Liver (tissue), 9 donors: ENCODE data around the gene TENT5C. TPM values are rescaled to one million over a fixed set of nuclear protein-coding genes. Genes with fewer than 3 reads are reported as not detected.

Experiments used
- DNase-seq: peaks from one replicate; pipeline ENCODE4 v3.0.0-alpha.2; 2017; ENCODE audit warnings: low spot score
- H3K27ac ChIP-seq, 2 donors: one replicate each; pipeline ENCODE4 v1.7.0; 2013; ENCODE audit warnings: inconsistent platforms in 2 of 2, low read length in 2 of 2, control low read depth in 1 of 2, low read depth in 1 of 2, mild to moderate bottlenecking in 1 of 2
- H3K27me3 ChIP-seq, 4 donors: one replicate each; pipeline versions ENCODE4 v1.6.1 to v1.7.0; 2013; ENCODE audit warnings: low read length in 3 of 4, inconsistent platforms in 1 of 4, mild to moderate bottlenecking in 1 of 4, moderate library complexity in 1 of 4; ENCODE audit not compliant: control insufficient read depth in 4 of 4, insufficient read depth in 4 of 4
- H3K36me3 ChIP-seq, 4 donors: one replicate each; pipeline versions ENCODE4 v1.6.1 to v1.7.0; 2013; ENCODE audit warnings: low read length in 3 of 4, mild to moderate bottlenecking in 3 of 4, low read depth in 1 of 4, moderate library complexity in 1 of 4; ENCODE audit not compliant: control insufficient read depth in 4 of 4, insufficient read depth in 3 of 4
- H3K4me1 ChIP-seq, 4 donors: one replicate each; pipeline versions ENCODE4 v1.6.1 to v1.7.0; 2013; ENCODE audit warnings: low read length in 3 of 4, mild to moderate bottlenecking in 3 of 4, moderate library complexity in 1 of 4; ENCODE audit not compliant: control insufficient read depth in 4 of 4, insufficient read depth in 4 of 4
- H3K4me3 ChIP-seq, 3 donors: one replicate each; pipeline versions ENCODE4 v1.6.1 to v1.7.0; 2013; ENCODE audit warnings: low read length in 3 of 3, control low read depth in 1 of 3, low read depth in 1 of 3, mild to moderate bottlenecking in 1 of 3
- H3K9ac ChIP-seq, 2 donors: one replicate each; pipeline ENCODE4 v1.7.0; 2013; ENCODE audit warnings: low read length in 2 of 2, mild to moderate bottlenecking in 2 of 2, moderate library complexity in 2 of 2, control low read depth in 1 of 2, low read depth in 1 of 2
- H3K9me3 ChIP-seq, 4 donors: one replicate each; pipeline versions ENCODE4 v1.6.1 to v1.7.0; 2013; ENCODE audit warnings: low read length in 3 of 4; ENCODE audit not compliant: control insufficient read depth in 4 of 4
- EGR1 ChIP-seq, 2 donors: IDR thresholded peaks; 2 replicates each; pipeline ENCODE4 v1.6.1; 2016 to 2018; ENCODE audit warnings: antibody characterized with exemption in 2 of 2, low read depth in 2 of 2
- FOXA1 ChIP-seq: IDR thresholded peaks from 2 replicates; pipeline ENCODE4 v1.6.1; 2016; ENCODE audit warnings: antibody characterized with exemption
- FOXA2 ChIP-seq: IDR thresholded peaks from 2 replicates; pipeline ENCODE4 v1.6.1; 2016; ENCODE audit warnings: antibody characterized with exemption
- HNF4A ChIP-seq, 2 donors: conservative IDR thresholded peaks; 2 replicates each; pipeline ENCODE4 v1.6.1; 2016; ENCODE audit warnings: antibody characterized with exemption in 2 of 2, mild to moderate bottlenecking in 2 of 2
- HNF4G ChIP-seq: IDR thresholded peaks from 2 replicates; pipeline ENCODE4 v1.6.1; 2016; ENCODE audit warnings: antibody characterized with exemption
- JUND ChIP-seq, 2 donors: IDR thresholded peaks; 2 replicates each; pipeline ENCODE4 v1.6.1; 2016; ENCODE audit warnings: antibody characterized with exemption in 2 of 2
- NR2F2 ChIP-seq: IDR thresholded peaks from 2 replicates; pipeline ENCODE4 v1.6.1; 2016; ENCODE audit warnings: antibody characterized with exemption
- RXRA ChIP-seq, 2 donors: IDR thresholded peaks; 2 replicates each; pipeline ENCODE4 v1.6.1; 2017 to 2018; ENCODE audit warnings: antibody characterized with exemption in 2 of 2, mild to moderate bottlenecking in 1 of 2
- SP1 ChIP-seq: IDR thresholded peaks from 2 replicates; pipeline ENCODE4 v1.6.1; 2018; ENCODE audit warnings: antibody characterized with exemption, mild to moderate bottlenecking
- TAF1 ChIP-seq: conservative IDR thresholded peaks from 2 replicates; pipeline ENCODE4 v1.6.1; 2016; ENCODE audit warnings: antibody characterized with exemption, mild to moderate bottlenecking
- WGBS: extraction: QIAGEN DNeasy Blood & Tissue Kit; methylation state at CpG from one replicate; pipeline ENCODE4 v1.1.7; 2013; 5-methylcytosine and 5-hydroxymethylcytosine counted together
- polyA plus RNA-seq, 2 donors: library from polyadenylated mRNA; stranded (reverse) in 1 of 2; unstranded in 1 of 2; fragments of 200-250 nt in 1 of 2; fragments of >200 nt in 1 of 2; fragmentation: Nextera tagmentation in 1 of 2; extraction: Ambion mirVana in 1 of 2; gene quantifications; one replicate each; pipeline versions ENCODE4 v1.2.1 to v1.2.3, GENCODE V29; 2013 to 2015
- total RNA-seq, 2 donors: library from RNA; depleted of rRNA; stranded (reverse); fragments of >200 nt; gene quantifications; one replicate each; pipeline ENCODE4 v1.2.3, GENCODE V29; 2014
- TF ChIP-seq, protein P1 (sequence below): IDR thresholded peaks from 2 replicates; pipeline ENCODE4 v1.6.1; 2016; ENCODE audit warnings: antibody characterized with exemption
- TF ChIP-seq, protein P2 (sequence below): IDR thresholded peaks from 2 replicates; pipeline ENCODE4 v1.6.1; 2016; ENCODE audit warnings: antibody characterized with exemption, mild to moderate bottlenecking
- TF ChIP-seq, protein P3 (sequence below): fragments of 150-350 bp; IDR thresholded peaks from 2 replicates; pipeline ENCODE4 v1.5.1; 2017; ENCODE audit warnings: improper control_type of control experiment, low read depth, low read length; ENCODE audit not compliant: missing input control
- TF ChIP-seq, protein P4 (sequence below): IDR thresholded peaks from 2 replicates; pipeline ENCODE4 v1.6.1; 2016; ENCODE audit warnings: antibody characterized with exemption
- donor health status: healthy.
- donor health status: healthy.
- donor health status: healthy.
- donor health status: healthy.
- donor health status: healthy.

Gene TENT5C
- total and polyA plus RNA-seq, 4 donors = 1.1 to 200 (median 4.8) TPM

DNA sequence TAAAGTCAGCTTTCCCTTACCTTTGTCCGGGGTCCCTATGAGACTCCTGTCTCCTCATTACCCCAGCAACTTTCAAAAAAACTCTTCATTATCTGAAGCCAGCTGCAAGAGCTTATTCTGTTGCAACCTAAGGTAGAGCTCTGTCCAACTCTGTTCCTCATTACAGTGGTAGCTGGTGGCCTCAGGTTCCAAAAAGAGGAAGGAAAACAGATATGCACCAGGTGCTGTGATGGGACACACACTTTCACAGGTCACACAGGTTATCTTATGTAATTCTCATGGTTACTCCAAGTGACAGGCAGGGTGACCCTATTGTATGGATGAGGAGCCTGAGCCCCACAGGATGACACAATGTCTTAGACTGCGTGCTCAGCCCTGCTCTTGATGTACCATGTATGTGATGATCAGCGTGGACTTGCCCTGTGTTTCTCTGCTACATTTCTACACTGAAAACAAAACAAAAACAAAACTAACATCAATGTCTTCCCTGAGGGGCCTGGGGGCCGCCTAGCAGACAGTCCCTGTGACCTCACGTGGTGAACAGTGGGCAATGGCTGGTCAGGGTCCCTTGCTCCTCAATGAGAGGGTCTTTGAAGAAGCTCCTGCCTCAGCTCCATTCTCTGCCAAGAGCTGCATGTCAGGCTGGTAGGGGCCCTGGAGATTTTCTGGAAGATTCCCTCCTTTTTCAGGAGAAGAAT, 9.7 kb upstream of the TENT5C start:
- no peak for DNase-seq
- Histone ChIP-seq H3K4me1 (peaks cover 13 to 39% (median 20%) of the 10 kb centered on the region in 4 donors), H3K4me3 (no peak overlapping the region), H3K27me3 (no peaks in the 10 kb centered on the region), H3K36me3 (no peaks in the 10 kb centered on the region), H3K27ac (no peak overlapping the region), H3K9ac (no peak overlapping the region), H3K9me3 (no peaks in the 10 kb centered on the region)
- WGBS = 73% methylated on average over 5 of the region's 5 CpGs
- TF ChIP-seq JUND (IDR thresholded peaks at IDR 0.05) (no peak), RXRA (IDR thresholded peaks at IDR 0.05) (no peak), SP1 (no peak), FOXA1 (no peak), EGR1 (IDR thresholded peaks at IDR 0.05; ENCODE audit: low read depth in 2 of 2) (no peak), NR2F2 (no peak), HNF4A (conservative IDR thresholded peaks at IDR 0.05) (no peak), HNF4G (no peak)
- TF ChIP-seq, protein P1, sequence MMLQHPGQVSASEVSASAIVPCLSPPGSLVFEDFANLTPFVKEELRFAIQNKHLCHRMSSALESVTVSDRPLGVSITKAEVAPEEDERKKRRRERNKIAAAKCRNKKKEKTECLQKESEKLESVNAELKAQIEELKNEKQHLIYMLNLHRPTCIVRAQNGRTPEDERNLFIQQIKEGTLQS = no peak

DNA sequence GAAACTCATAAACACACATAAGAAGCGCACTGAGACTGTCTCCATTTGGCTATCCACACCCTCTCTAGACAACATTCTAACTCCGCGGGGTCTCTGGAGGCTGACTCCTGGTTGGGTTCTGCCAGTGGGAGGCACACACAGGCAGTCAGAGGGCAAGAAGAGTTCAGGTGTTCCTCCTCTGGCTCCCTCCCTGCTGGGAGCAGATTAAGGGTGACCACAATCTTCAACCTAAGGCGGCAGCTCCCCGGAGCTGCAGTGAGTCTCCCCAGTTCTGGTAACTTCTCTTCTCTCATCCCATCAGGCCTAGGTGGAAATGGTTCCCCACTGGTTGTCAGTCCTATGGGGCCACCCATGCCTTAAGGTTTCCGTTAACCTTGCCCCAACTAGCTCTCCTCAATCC, 7.4 kb upstream of the TENT5C start:
- Histone ChIP-seq H3K27me3 (no peaks in the 10 kb centered on the region), H3K4me3 (no peak overlapping the region), H3K9ac (no peak overlapping the region), H3K9me3 (no peaks in the 10 kb centered on the region), H3K4me1 (peaks cover 4 to 22% (median 10%) of the 10 kb centered on the region in 4 donors), H3K27ac (no peak overlapping the region), H3K36me3 (no peaks in the 10 kb centered on the region)
- no peak for TF ChIP-seq HNF4A (conservative IDR thresholded peaks at IDR 0.05)
- TF ChIP-seq, protein P2, sequence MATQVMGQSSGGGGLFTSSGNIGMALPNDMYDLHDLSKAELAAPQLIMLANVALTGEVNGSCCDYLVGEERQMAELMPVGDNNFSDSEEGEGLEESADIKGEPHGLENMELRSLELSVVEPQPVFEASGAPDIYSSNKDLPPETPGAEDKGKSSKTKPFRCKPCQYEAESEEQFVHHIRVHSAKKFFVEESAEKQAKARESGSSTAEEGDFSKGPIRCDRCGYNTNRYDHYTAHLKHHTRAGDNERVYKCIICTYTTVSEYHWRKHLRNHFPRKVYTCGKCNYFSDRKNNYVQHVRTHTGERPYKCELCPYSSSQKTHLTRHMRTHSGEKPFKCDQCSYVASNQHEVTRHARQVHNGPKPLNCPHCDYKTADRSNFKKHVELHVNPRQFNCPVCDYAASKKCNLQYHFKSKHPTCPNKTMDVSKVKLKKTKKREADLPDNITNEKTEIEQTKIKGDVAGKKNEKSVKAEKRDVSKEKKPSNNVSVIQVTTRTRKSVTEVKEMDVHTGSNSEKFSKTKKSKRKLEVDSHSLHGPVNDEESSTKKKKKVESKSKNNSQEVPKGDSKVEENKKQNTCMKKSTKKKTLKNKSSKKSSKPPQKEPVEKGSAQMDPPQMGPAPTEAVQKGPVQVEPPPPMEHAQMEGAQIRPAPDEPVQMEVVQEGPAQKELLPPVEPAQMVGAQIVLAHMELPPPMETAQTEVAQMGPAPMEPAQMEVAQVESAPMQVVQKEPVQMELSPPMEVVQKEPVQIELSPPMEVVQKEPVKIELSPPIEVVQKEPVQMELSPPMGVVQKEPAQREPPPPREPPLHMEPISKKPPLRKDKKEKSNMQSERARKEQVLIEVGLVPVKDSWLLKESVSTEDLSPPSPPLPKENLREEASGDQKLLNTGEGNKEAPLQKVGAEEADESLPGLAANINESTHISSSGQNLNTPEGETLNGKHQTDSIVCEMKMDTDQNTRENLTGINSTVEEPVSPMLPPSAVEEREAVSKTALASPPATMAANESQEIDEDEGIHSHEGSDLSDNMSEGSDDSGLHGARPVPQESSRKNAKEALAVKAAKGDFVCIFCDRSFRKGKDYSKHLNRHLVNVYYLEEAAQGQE = no peak
- TF ChIP-seq FOXA1 = no peak
- no peak for TF ChIP-seq TAF1
- no peak for DNase-seq
- 80% methylated on average over 6 of the region's 6 CpGs for WGBS

DNA sequence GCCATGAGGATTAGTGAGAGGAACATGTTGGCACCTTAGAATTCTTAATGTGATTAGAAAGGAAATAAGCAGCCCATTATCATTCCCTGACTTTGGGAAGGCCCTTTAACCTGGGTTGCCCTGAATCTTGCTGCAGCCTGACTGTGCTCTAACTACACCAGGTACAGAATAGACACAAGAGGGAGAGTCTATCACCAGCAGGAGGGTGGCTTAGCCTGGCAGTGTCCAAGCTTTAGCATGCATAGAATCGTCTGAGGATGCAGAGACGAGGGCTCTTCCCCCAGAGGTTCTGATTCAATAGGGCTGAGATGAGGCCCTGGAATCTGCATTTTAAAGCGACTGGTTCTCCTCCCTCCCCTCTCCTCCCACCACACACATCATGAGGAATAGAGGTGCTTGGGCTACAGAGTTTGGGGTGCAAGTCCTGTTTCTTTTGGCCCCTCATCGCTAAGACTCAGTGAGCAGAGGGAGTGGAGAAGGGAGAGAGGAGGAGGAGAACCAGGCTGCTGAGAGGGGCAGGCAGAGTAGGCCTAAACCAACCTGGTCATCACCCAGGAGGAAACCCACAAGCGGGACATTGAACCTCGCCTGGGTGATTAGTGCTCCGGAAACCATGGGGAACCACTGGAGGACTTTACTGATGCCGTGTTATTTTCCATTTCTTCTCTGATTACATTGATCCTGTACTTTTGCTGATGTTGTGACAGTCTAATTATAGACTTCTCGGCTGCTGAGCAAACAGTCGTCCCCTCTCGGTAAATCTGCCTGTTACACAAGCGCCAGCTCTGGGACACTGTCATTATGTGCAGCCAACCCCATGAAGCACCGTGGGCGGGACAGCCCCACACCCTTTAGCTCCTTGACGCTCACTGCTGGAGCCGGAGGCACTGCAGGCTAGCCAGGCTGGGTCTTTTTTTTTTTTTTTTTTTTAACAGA, 6.3 kb upstream of the TENT5C start:
- DNase-seq = no peak
- no peak overlapping the region for H3K4me3 ChIP-seq
- H3K9ac ChIP-seq = no peak overlapping the region
- no peaks in the 10 kb centered on the region for H3K36me3 ChIP-seq
- H3K4me1 ChIP-seq = peaks cover 4 to 13% (median 5%) of the 10 kb centered on the region in 4 donors
- H3K27me3 ChIP-seq = no peaks in the 10 kb centered on the region
- no peak overlapping the region for H3K27ac ChIP-seq
- H3K9me3 ChIP-seq = no peaks in the 10 kb centered on the region
- 63% methylated on average over 16 of the region's 16 CpGs for WGBS
- TF ChIP-seq SP1 (peak; percentile 72), NR2F2 (no peak), RXRA (IDR thresholded peaks at IDR 0.05) (peak; percentile 55 to 61), JUND (IDR thresholded peaks at IDR 0.05) (no peak), EGR1 (IDR thresholded peaks at IDR 0.05; ENCODE audit: low read depth in 2 of 2) (peak; percentile 49 to 54), TAF1 (no peak), HNF4A (conservative IDR thresholded peaks at IDR 0.05) (peak; percentile 42 to 50), FOXA2 (no peak)
- TF ChIP-seq, protein P3, sequence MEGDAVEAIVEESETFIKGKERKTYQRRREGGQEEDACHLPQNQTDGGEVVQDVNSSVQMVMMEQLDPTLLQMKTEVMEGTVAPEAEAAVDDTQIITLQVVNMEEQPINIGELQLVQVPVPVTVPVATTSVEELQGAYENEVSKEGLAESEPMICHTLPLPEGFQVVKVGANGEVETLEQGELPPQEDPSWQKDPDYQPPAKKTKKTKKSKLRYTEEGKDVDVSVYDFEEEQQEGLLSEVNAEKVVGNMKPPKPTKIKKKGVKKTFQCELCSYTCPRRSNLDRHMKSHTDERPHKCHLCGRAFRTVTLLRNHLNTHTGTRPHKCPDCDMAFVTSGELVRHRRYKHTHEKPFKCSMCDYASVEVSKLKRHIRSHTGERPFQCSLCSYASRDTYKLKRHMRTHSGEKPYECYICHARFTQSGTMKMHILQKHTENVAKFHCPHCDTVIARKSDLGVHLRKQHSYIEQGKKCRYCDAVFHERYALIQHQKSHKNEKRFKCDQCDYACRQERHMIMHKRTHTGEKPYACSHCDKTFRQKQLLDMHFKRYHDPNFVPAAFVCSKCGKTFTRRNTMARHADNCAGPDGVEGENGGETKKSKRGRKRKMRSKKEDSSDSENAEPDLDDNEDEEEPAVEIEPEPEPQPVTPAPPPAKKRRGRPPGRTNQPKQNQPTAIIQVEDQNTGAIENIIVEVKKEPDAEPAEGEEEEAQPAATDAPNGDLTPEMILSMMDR = no peak
- TF ChIP-seq, protein P1 = no peak
- TF ChIP-seq, protein P2 = no peak
- TF ChIP-seq, protein P4, sequence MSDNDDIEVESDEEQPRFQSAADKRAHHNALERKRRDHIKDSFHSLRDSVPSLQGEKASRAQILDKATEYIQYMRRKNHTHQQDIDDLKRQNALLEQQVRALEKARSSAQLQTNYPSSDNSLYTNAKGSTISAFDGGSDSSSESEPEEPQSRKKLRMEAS = peak; percentile 21
